ENCODE results near the gene SHC3. TPM values are rescaled to one million over a fixed set of nuclear protein-coding genes. Genes with fewer than 3 reads are reported as not detected.

SHC3 gene
- total RNA-seq, 4 donors from 2014 or later, result 2.2 to 4.0 (median 3.1) TPM

- no peak for DNase-seq (ENCODE audit: extremely low spot score)
- H3K27ac ChIP-seq (replicated peaks in 1 of 4), result peak overlapping the region in 1 of 4 donors; percentile 63
- 100% methylated on average over 3 of the region's 4 CpGs for WGBS
- no peaks in the 10 kb centered on the region for H3K36me3 ChIP-seq
- intact Hi-C loops (cut with DNase I), result no loop called here
- H3K9me3 ChIP-seq, result no peaks in the 10 kb centered on the region
- no peak overlapping the region for H3K4me3 ChIP-seq
- peaks cover 21 to 32% (median 27%) of the 10 kb centered on the region in 4 donors for H3K4me1 ChIP-seq
- TF ChIP-seq POLR2A (IDR thresholded peaks at IDR 0.05; ENCODE audit: low read depth) (no peak), EP300 (IDR thresholded peaks at IDR 0.05) (no peak), POLR2AphosphoS5 (IDR thresholded peaks at IDR 0.05) (no peak)
- TF ChIP-seq, protein P1, sequence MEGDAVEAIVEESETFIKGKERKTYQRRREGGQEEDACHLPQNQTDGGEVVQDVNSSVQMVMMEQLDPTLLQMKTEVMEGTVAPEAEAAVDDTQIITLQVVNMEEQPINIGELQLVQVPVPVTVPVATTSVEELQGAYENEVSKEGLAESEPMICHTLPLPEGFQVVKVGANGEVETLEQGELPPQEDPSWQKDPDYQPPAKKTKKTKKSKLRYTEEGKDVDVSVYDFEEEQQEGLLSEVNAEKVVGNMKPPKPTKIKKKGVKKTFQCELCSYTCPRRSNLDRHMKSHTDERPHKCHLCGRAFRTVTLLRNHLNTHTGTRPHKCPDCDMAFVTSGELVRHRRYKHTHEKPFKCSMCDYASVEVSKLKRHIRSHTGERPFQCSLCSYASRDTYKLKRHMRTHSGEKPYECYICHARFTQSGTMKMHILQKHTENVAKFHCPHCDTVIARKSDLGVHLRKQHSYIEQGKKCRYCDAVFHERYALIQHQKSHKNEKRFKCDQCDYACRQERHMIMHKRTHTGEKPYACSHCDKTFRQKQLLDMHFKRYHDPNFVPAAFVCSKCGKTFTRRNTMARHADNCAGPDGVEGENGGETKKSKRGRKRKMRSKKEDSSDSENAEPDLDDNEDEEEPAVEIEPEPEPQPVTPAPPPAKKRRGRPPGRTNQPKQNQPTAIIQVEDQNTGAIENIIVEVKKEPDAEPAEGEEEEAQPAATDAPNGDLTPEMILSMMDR (IDR thresholded peaks at IDR 0.05), result no peak
- no peaks in the 10 kb centered on the region for H3K27me3 ChIP-seq
Observed at GRCh38 chr9:89020754-89021153, 157.9 kb downstream of the SHC3 start.

GRCh38 chr9:89015336-89015735 is 163.3 kb downstream of the SHC3 start:
- WGBS, result 96% methylated on average over 2 of the region's 2 CpGs
- Histone ChIP-seq H3K9me3 (no peaks in the 10 kb centered on the region), H3K4me1 (no peaks in the 10 kb centered on the region), H3K27me3 (no peaks in the 10 kb centered on the region), H3K36me3 (no peaks in the 10 kb centered on the region), H3K4me3 (no peak overlapping the region), H3K27ac (replicated peaks in 1 of 4) (no peak overlapping the region)
- intact Hi-C loops (cut with DNase I), result no loop called here
- peak; percentile 68 for DNase-seq (ENCODE audit: extremely low spot score)
- no peak for TF ChIP-seq EP300 (IDR thresholded peaks at IDR 0.05)
- no peak for TF ChIP-seq POLR2AphosphoS5 (IDR thresholded peaks at IDR 0.05)
- no peak for TF ChIP-seq POLR2A (IDR thresholded peaks at IDR 0.05; ENCODE audit: low read depth)
- TF ChIP-seq, protein P1 (IDR thresholded peaks at IDR 0.05), result no peak

DNA sequence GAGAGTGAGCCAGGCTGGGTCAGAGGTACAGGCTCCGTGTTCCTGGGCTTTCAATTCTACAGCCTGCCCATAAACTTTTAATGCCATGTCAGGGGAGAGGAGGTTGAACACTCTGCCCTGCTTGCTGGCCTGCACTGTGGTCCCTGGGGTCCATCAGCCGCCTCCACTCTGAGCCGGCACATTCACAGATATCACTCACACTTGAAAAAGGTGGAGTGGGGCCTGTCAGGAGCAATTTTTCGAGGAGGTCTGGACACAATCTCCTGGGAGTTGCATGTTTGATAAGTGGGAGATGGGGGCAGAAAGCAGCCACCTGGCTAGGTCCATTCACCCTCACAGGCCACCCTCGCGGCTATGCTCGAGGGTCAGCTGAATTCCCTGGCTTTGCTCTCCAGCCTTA is 164.5 kb downstream of the SHC3 start:
- Histone ChIP-seq H3K36me3 (no peaks in the 10 kb centered on the region), H3K9me3 (no peaks in the 10 kb centered on the region), H3K27me3 (no peaks in the 10 kb centered on the region), H3K4me1 (no peaks in the 10 kb centered on the region), H3K27ac (replicated peaks in 1 of 4) (no peak overlapping the region), H3K4me3 (no peak overlapping the region)
- 95% methylated on average over 7 of the region's 7 CpGs for WGBS
- DNase-seq (ENCODE audit: extremely low spot score), result peak; percentile 83
- TF ChIP-seq, protein P1 (IDR thresholded peaks at IDR 0.05), result no peak
- TF ChIP-seq POLR2A (IDR thresholded peaks at IDR 0.05; ENCODE audit: low read depth), result no peak
- TF ChIP-seq EP300 (IDR thresholded peaks at IDR 0.05), result no peak
- TF ChIP-seq POLR2AphosphoS5 (IDR thresholded peaks at IDR 0.05), result no peak
- intact Hi-C loops (cut with DNase I), result no loop called here

- Histone ChIP-seq H3K36me3 (no peaks in the 10 kb centered on the region), H3K27ac (replicated peaks in 1 of 4) (no peak overlapping the region), H3K4me1 (no peaks in the 10 kb centered on the region), H3K9me3 (no peaks in the 10 kb centered on the region), H3K4me3 (no peak overlapping the region), H3K27me3 (no peaks in the 10 kb centered on the region)
- no peak for TF ChIP-seq POLR2A (IDR thresholded peaks at IDR 0.05; ENCODE audit: low read depth)
- intact Hi-C loops (cut with DNase I), result no loop called here
- 88% methylated on average over 1 of the region's 1 CpG for WGBS
- DNase-seq (ENCODE audit: extremely low spot score), result peak; percentile 70
Observed at GRCh38 chr9:89013660-89014059, 165.0 kb downstream of the SHC3 start.

GRCh38 chr9:89012294-89013042 is 166.2 kb downstream of the SHC3 start:
- peak; percentile 66 for DNase-seq (ENCODE audit: extremely low spot score)
- Histone ChIP-seq H3K36me3 (no peaks in the 10 kb centered on the region), H3K4me3 (no peak overlapping the region), H3K4me1 (peaks cover 0 to 8% (median 0%) of the 10 kb centered on the region in 4 donors), H3K9me3 (no peaks in the 10 kb centered on the region), H3K27me3 (no peaks in the 10 kb centered on the region), H3K27ac (replicated peaks in 1 of 4) (no peak overlapping the region)
- WGBS, result 91% methylated on average over 13 of the region's 13 CpGs
- intact Hi-C loops (cut with DNase I), result no loop called here
- TF ChIP-seq POLR2A (IDR thresholded peaks at IDR 0.05; ENCODE audit: low read depth) (no peak), POLR2AphosphoS5 (IDR thresholded peaks at IDR 0.05) (no peak), EP300 (IDR thresholded peaks at IDR 0.05) (no peak)
- TF ChIP-seq, protein P1 (IDR thresholded peaks at IDR 0.05), result no peak
